Neural crest cell (in vitro differentiated cells): ENCODE results near the gene KRTAP5-5. TPM values are rescaled to one million over a fixed set of nuclear protein-coding genes. Genes with fewer than 3 reads are reported as not detected.
A peak's percentile ranks its signal among the peaks of the same experiment; 100 is the strongest.

Experiments
- DNase-seq: peaks from one replicate; pipeline ENCODE4 v3.0.0; 2021; ENCODE audit warnings: low read depth, mixed read lengths, low spot score
- H3K27ac Mint-ChIP-seq: one replicate; pipeline ENCODE4 v1.8.0; 2021; ENCODE audit warnings: mild to moderate bottlenecking, mixed read lengths; ENCODE audit not compliant: unreplicated experiment
- H3K27me3 Mint-ChIP-seq: 2 replicates; pipeline ENCODE4 v1.8.0; 2021; ENCODE audit warnings: low read depth, mild to moderate bottlenecking, mixed read lengths
- H3K36me3 Mint-ChIP-seq: 2 replicates; pipeline ENCODE4 v1.8.0; 2021; ENCODE audit warnings: low read depth, mild to moderate bottlenecking, mixed read lengths
- H3K4me1 Mint-ChIP-seq: 2 replicates; pipeline ENCODE4 v1.8.0; 2021; ENCODE audit warnings: mixed read lengths
- H3K4me3 Mint-ChIP-seq: one replicate; pipeline ENCODE4 v1.8.0; 2021; ENCODE audit warnings: mild to moderate bottlenecking, mixed read lengths
- H3K9me3 Mint-ChIP-seq: 2 replicates; pipeline ENCODE4 v1.8.0; 2021; ENCODE audit warnings: mixed read lengths
- total RNA-seq: library from RNA; stranded (reverse); gene quantifications from 2 replicates; pipeline ENCODE4 v1.2.1, GENCODE V29; 2021
- TF ChIP-seq, protein P1 (sequence below): fragments of 200-600 bp; sonication (generic); conservative IDR thresholded peaks from 2 replicates; pipeline ENCODE4 v1.5.0; 2021; ENCODE audit warnings: antibody characterized with exemption, mild to moderate bottlenecking

Gene KRTAP5-5
- total RNA-seq, 1 donor from 2014 or later = not detected

DNA sequence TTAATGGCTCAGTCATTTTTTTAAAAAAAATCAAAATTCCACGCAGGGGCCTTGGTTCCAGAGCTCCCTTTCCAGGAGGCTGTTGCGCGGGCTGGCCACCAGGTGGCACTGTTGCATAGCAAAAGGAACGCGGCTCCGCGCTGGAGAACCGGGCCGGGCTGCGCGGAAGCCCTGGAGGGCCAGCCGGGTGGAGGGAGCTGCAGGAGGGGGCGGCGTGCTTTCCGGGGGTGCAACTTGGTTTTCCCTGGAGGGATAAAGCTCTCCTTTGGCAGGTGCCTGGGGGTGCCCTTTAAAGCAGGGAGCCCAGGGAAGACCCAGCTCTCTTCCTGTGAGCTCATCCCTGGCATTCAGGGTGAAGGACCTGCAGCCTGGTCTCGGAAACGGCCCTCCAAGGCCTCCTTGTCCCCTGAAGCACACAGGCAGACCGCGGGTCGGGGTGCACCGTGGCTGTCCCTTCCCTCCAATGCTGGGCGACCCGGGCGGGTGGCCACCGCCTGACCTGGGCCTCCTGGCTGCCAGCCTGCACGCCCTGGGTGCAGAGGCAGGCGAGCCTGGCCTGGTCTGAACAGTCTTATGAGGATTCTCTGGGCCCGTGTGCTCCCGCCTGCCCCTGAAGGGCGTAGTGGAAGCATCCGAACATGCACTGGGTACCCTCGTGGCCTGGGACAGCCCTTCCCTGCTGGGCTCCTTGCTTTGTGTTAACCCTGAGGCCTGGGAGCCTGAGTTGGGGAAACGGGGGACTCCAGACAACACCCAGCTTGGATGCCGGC, 23.4 kb downstream of the KRTAP5-5 start:
- no peak overlapping the region for H3K4me3 Mint-ChIP-seq
- no peaks in the 10 kb centered on the region for H3K36me3 Mint-ChIP-seq
- DNase-seq = peak; percentile 95
- TF ChIP-seq, protein P1, sequence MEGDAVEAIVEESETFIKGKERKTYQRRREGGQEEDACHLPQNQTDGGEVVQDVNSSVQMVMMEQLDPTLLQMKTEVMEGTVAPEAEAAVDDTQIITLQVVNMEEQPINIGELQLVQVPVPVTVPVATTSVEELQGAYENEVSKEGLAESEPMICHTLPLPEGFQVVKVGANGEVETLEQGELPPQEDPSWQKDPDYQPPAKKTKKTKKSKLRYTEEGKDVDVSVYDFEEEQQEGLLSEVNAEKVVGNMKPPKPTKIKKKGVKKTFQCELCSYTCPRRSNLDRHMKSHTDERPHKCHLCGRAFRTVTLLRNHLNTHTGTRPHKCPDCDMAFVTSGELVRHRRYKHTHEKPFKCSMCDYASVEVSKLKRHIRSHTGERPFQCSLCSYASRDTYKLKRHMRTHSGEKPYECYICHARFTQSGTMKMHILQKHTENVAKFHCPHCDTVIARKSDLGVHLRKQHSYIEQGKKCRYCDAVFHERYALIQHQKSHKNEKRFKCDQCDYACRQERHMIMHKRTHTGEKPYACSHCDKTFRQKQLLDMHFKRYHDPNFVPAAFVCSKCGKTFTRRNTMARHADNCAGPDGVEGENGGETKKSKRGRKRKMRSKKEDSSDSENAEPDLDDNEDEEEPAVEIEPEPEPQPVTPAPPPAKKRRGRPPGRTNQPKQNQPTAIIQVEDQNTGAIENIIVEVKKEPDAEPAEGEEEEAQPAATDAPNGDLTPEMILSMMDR = peak; percentile 99
- H3K9me3 Mint-ChIP-seq = no peaks in the 10 kb centered on the region
- H3K4me1 Mint-ChIP-seq = no peaks in the 10 kb centered on the region
- no peak overlapping the region for H3K27ac Mint-ChIP-seq
- peaks cover under 1% of the 10 kb centered on the region for H3K27me3 Mint-ChIP-seq

DNA sequence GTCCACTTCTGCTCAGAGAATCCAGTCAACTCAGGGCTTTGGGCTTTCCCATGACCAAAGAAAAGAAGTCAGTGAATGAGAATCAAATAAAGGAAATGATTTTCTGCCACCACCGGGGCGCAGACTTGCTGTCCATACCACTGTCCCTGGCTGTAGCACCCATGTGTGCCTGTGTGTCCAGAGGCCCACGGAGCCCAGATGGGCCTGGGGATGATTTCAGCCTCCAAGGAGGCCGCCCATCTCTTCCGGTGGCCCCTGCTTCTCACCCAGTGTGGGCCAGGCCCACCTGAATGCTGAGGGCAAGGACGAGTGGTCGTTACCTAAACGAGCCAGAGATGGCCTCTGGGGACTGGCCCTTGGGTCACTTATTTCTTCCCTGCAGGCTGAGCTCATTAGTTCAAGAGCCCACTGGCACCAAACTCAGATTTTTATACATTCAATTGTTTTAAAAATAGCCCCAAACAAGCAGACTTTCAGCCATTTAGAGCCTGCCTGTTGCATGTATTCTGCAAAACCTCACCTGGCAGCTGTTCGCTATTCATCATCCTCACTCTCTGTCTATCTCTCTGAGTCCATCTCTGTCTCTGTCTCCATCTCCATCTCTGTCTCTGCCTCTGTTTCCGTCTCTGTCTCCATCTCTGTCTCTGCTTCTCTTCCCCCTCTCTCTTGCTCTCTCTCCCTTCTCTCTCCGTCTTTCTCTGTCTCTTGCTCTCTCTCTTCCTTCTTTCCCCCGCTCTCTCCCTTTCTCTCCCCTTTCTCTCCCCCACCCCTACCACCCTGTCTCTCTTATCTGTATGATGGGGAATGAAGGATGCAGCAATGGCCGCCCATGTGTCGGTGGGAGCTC, 24.2 kb downstream of the KRTAP5-5 start:
- no peaks in the 10 kb centered on the region for H3K27me3 Mint-ChIP-seq
- no peak overlapping the region for H3K27ac Mint-ChIP-seq

DNA sequence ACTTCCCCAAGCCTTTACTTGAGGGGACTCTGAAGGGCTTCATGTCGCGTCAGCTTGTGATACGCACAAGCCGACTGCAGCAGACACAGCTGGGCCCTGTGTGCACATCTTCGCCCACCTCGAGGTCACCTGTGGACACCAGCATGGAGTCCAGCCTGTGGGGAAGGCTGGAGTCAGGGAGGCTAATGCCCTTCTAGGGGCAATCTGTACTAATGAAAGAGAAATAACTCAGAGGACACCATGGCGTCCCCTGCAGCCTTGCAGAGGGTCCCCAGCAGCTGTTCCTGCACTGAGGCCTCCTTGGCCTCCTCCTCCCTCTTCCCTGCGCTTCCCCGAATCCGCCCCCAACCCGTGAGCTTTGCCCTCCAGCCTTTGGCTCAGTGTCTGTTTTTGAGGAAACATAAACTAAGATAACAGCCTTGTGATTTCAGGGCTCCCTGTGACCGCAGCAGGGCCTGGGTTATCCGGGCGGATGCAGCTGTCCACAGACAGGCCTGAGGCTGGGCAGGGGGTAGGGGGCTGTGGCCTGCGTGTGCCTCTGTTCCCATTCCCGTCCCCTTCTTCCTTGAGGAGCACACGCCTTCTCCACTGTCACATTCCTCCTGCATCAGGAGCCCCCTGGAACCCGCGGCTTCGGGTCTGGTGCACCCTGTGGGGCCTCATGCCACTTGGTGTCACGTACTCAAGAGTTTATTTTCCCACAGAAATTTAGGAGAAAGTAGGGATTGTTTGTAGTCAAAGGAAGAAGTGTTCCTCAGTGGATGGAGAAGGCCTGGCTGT, 25.0 kb downstream of the KRTAP5-5 start:
- DNase-seq = no peak
- Mint-ChIP-seq H3K9me3 (no peaks in the 10 kb centered on the region), H3K4me3 (no peak overlapping the region), H3K27me3 (no peaks in the 10 kb centered on the region), H3K36me3 (no peaks in the 10 kb centered on the region), H3K4me1 (no peaks in the 10 kb centered on the region), H3K27ac (no peak overlapping the region)
- TF ChIP-seq, protein P1 = no peak

More for the DNA sequence above, 24.2 kb downstream of the KRTAP5-5 start:
- no peak for DNase-seq
- Mint-ChIP-seq H3K4me1 (no peaks in the 10 kb centered on the region), H3K4me3 (no peak overlapping the region), H3K9me3 (no peaks in the 10 kb centered on the region), H3K36me3 (no peaks in the 10 kb centered on the region)
- TF ChIP-seq, protein P1 = no peak

DNA sequence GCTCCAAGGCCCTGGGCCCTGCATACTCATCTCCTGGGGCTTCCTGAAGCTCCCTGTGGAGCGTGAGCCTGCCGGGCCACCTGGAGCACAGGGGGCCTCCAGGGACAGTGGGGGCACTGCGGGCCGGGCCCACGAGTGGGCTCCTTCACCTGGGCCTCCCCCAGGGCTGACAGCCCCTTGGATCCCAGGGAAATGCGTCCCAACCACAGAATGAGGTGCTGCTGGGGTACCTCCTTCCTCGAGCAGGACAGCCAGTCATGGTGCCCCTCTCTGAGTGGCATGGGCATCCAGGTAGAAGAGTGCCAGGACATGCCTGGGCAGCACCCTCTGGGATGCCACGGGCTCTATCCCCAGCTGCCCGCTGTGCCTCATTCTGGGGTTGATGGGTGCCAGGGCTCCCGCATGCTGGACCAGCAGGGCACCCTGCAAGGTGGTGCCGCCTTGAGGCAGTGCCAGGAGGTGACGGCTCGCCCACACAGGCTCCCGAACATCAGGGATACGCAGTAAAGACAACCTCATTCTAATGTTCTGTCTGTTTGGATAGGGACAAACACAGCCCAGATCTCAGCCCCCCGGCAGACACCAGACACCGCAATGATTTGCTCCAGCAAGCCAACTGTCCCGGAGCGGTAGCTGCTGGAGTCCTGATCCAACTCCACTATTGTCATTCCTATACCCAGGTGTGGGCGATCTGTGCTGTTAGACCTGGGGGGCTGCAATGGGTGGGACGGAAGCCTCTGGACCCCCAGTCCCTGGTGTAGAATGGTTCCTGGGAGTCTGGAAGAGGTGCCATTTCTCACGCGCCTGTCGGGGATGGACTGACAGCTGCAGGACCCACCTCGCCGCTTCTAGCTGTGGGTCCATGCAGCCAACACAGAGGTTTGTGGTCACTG, 25.8 kb downstream of the KRTAP5-5 start:
- H3K27me3 Mint-ChIP-seq = peaks cover 6% of the 10 kb centered on the region
- no peak overlapping the region for H3K4me3 Mint-ChIP-seq
- TF ChIP-seq, protein P1 = no peak
- no peaks in the 10 kb centered on the region for H3K9me3 Mint-ChIP-seq
- H3K36me3 Mint-ChIP-seq = no peaks in the 10 kb centered on the region
- no peaks in the 10 kb centered on the region for H3K4me1 Mint-ChIP-seq
- no peak overlapping the region for H3K27ac Mint-ChIP-seq
- DNase-seq = no peak
